Sigmoid colon (tissue), 7 donors: ENCODE measurements around the gene ERVK3-1. TPM values are rescaled to one million over a fixed set of nuclear protein-coding genes. Genes with fewer than 3 reads are reported as not detected.

Experiments used
- DNase-seq: peaks from one replicate; pipeline ENCODE4 v3.0.0-alpha.2; 2019
- H3K27ac ChIP-seq, 4 donors: fragments of 200-600 bp; sonication (generic); one replicate each; pipeline ENCODE4 v1.5.1; 2016 to 2019; ENCODE audit warnings: mild to moderate bottlenecking in 1 of 4
- H3K27me3 ChIP-seq, 3 donors: fragments of 200-600 bp; sonication (generic); one replicate each; pipeline ENCODE4 v1.5.1; 2019; ENCODE audit warnings: mild to moderate bottlenecking in 1 of 3
- H3K36me3 ChIP-seq, 4 donors: fragments of 200-600 bp; sonication (generic); one replicate each; pipeline ENCODE4 v1.5.1; 2016 to 2019
- H3K4me1 ChIP-seq, 4 donors: fragments of 200-600 bp; sonication (generic); one replicate each; pipeline ENCODE4 v1.5.1; 2017 to 2019
- H3K4me3 ChIP-seq, 4 donors: fragments of 200-600 bp; sonication (generic); one replicate each; pipeline ENCODE4 v1.5.1; 2017 to 2019; ENCODE audit warnings: mild to moderate bottlenecking in 2 of 4, moderate library complexity in 1 of 4
- H3K9me3 ChIP-seq, 4 donors: fragments of 200-600 bp in 3 of 4; sonication (generic) in 3 of 4; one replicate each; pipeline versions ENCODE4 v1.5.1 to v1.6.1; 2013 to 2019
- EP300 ChIP-seq, 4 donors: sonication (generic); formaldehyde crosslinking; IDR thresholded peaks; one replicate each; pipeline ENCODE4 v1.6.1; 2017; ENCODE audit warnings: antibody characterized with exemption in 4 of 4
- POLR2A ChIP-seq, 2 donors: fragments of 450-650 bp; IDR thresholded peaks; one replicate each; pipeline ENCODE4 v1.6.1; 2016; ENCODE audit warnings: antibody characterized with exemption in 2 of 2, mild to moderate bottlenecking in 2 of 2, moderate library complexity in 2 of 2
- POLR2AphosphoS5 ChIP-seq, 4 donors: sonication (generic); formaldehyde crosslinking; IDR thresholded peaks; one replicate each; pipeline ENCODE4 v1.6.1; 2017; ENCODE audit warnings: antibody characterized with exemption in 4 of 4
- WGBS, 2 donors: extraction: QIAGEN DNeasy Blood & Tissue Kit; methylation state at CpG; one replicate each; pipeline ENCODE4 v1.1.7; 2013; 5-methylcytosine and 5-hydroxymethylcytosine counted together
- intact Hi-C: fragments of 100-400 bp; cut with DNase I; formaldehyde crosslinking; loops from one replicate; pipeline ENCODE4 v1.15.1; 2023
- polyA plus RNA-seq, 3 donors: library from polyadenylated mRNA; stranded (reverse); fragments of 200-250 nt; gene quantifications; one replicate each; pipeline ENCODE4 v1.2.3, GENCODE V29; 2013
- total RNA-seq, 4 donors: library from RNA; depleted of rRNA; stranded (reverse); fragments of >200 nt; gene quantifications; one replicate each; pipeline ENCODE4 v1.1.0, GENCODE V29; 2016
- TF ChIP-seq, protein P1 (sequence below), 4 experiments: fragments of 450-650 bp in 3 of 4; fragments of 200-600 bp in 1 of 4; IDR thresholded peaks; one replicate each; pipeline ENCODE4 v1.5.1; 2016 to 2019; ENCODE audit warnings: antibody characterized with exemption in 4 of 4, mild to moderate bottlenecking in 3 of 4, moderate library complexity in 2 of 4
- donor health status: healthy with polysubstance abuse.
- donor health status: Bipolar disorder and iron deficiency.
- donor health status: healthy.

Gene ERVK3-1
- total and polyA plus RNA-seq, 7 donors, result 23.6 to 49.4 (median 41.7) TPM

DNA sequence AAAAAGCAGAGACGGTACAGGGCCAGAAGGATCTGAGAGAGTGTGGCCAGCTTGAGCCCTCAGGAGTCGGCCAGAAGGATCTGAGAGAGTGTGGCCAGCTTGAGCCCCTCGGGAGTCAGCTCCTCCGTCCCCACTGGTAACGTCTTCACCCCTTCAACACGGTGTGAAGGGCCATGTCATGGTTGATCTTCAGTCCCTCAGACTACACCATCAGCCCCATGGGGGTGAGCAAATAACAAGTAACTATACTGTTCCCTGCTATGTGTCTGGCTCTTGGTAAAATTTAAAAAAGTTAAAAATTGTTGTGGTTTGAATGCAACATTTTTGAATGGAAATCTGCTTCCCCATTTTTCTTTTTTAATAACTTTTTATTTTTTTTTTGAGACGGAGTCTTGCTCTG lies 28.0 kb upstream of the ERVK3-1 start:
- intact Hi-C loops, result loop anchor here (5.0 kb wide), 1 partner anchor 95 kb away; the partner anchor contains the start of gene ZNF274
- Histone ChIP-seq H3K36me3 (peaks cover 0 to 35% (median 15%) of the 10 kb centered on the region in 4 donors), H3K27me3 (no peaks in the 10 kb centered on the region), H3K4me3 (no peak overlapping the region), H3K27ac (no peak overlapping the region), H3K9me3 (peaks cover 9 to 29% (median 20%) of the 10 kb centered on the region in 4 donors), H3K4me1 (peaks cover 0 to 23% (median 19%) of the 10 kb centered on the region in 4 donors)
- 95 to 96% methylated on average over 7 of the region's 7 CpGs for WGBS, 2 donors
- TF ChIP-seq EP300 (IDR thresholded peaks at IDR 0.05) (no peak), POLR2A (IDR thresholded peaks at IDR 0.05) (no peak), POLR2AphosphoS5 (IDR thresholded peaks at IDR 0.05) (no peak)
- TF ChIP-seq, protein P1, sequence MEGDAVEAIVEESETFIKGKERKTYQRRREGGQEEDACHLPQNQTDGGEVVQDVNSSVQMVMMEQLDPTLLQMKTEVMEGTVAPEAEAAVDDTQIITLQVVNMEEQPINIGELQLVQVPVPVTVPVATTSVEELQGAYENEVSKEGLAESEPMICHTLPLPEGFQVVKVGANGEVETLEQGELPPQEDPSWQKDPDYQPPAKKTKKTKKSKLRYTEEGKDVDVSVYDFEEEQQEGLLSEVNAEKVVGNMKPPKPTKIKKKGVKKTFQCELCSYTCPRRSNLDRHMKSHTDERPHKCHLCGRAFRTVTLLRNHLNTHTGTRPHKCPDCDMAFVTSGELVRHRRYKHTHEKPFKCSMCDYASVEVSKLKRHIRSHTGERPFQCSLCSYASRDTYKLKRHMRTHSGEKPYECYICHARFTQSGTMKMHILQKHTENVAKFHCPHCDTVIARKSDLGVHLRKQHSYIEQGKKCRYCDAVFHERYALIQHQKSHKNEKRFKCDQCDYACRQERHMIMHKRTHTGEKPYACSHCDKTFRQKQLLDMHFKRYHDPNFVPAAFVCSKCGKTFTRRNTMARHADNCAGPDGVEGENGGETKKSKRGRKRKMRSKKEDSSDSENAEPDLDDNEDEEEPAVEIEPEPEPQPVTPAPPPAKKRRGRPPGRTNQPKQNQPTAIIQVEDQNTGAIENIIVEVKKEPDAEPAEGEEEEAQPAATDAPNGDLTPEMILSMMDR (IDR thresholded peaks at IDR 0.05), result no peak
- DNase-seq, result no peak

DNA sequence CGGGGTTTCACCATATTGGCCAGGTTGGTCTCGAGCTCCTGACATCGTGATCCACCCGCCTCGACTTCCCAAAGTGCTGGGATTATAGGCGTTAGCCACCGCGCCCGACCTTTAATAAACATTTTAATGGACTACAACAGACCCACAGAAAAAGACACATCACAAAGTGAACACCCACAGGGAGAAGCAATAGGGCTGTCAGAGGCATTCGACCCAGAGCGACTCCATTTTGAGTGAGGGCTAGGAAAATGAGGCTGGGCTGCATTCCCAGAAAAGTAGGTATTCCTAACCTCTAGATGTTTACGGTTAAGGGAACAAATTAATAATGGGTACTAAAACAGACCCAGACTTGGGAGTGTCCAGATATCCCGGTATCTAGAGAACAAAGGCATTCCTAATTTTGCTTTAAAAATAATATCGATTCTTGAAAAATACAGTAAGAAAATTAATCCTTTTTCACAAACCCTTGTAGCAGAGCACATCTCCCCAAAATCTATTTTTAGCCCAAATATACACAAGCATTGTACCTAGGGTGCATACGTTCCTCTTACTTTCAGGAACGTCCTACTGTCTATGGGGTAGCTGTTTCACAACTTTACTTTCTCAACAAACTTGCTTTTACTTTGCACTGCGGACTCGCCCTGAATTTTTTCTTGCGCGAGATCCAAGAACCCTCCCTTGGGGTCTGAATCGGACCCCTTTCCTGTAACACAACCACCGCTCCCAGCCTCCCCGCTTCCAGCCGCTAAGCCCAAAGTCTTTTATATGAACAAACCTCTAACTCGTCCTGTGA lies 27.2 kb upstream of the ERVK3-1 start:
- peaks cover 3 to 22% (median 13%) of the 10 kb centered on the region in 4 donors for H3K9me3 ChIP-seq
- no peak for DNase-seq
- peak overlapping the region; percentile 76 to 89 (median 86) for H3K4me3 ChIP-seq
- peaks cover 0 to 27% (median 11%) of the 10 kb centered on the region in 4 donors for H3K36me3 ChIP-seq
- TF ChIP-seq POLR2AphosphoS5 (IDR thresholded peaks at IDR 0.05) (no peak), EP300 (IDR thresholded peaks at IDR 0.05) (no peak), POLR2A (IDR thresholded peaks at IDR 0.05) (no peak)
- TF ChIP-seq, protein P1 (IDR thresholded peaks at IDR 0.05), result no peak
- peak overlapping the region; percentile 88 to 94 (median 90) for H3K27ac ChIP-seq
- intact Hi-C loops, result loop anchor here (2.0 to 5.0 kb wide), 3 partner anchors 27 to 96 kb away; partner anchors contain the start of genes ERVK3-1, ZNF274 and ZSCAN22
- H3K4me1 ChIP-seq, result peaks cover 0 to 23% (median 19%) of the 10 kb centered on the region in 4 donors
- H3K27me3 ChIP-seq, result no peaks in the 10 kb centered on the region
- 42 to 46% methylated on average over 25 of the region's 25 CpGs for WGBS, 2 donors

DNA sequence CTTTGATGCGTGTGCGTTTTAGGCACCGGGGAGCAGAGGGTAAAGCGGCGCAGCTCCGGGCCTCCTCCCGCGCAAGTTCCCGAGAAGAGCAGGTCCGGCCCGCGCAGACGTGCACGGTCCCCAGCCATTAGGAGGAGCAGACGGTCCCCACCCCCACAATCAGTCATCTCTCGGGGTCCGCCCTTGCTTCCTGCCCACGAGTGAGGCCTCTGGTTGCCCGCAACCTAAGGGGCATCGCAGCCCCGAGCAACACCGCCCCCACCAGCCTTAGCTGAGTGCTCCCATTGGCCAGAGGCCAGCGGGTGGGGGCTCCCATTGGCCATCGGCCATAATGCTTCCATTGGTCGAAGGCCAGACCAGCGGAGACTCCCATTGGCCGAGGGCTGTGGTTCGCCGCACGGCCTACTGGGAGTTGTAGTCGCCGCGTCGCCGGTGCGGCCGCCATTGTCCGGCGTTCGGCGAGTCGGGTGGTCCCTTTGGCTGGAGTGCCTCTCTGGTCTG lies 26.6 kb upstream of the ERVK3-1 start, which contains the start of gene ZNF8:
TSS of gene ZNF8 (plus strand) at position 415 of the 501 bp plus-strand sequence. CDS start 127 bp downstream, outside the sequence.
- H3K4me1 ChIP-seq, result peaks cover 0 to 23% (median 19%) of the 10 kb centered on the region in 4 donors
- intact Hi-C loops, result loop anchor here (2.0 to 5.0 kb wide), 3 partner anchors 26 to 96 kb away; partner anchors contain the start of genes ERVK3-1, ZNF274 and ZSCAN22

More for the DNA sequence above, 26.6 kb upstream of the ERVK3-1 start, which contains the start of gene ZNF8:
- TF ChIP-seq, protein P1 (IDR thresholded peaks at IDR 0.05), result no peak
- TF ChIP-seq POLR2AphosphoS5 (IDR thresholded peaks at IDR 0.05) (peak; percentile 71 to 95 (median 88)), EP300 (IDR thresholded peaks at IDR 0.05) (peak in 1 of 4 donors; percentile 23), POLR2A (IDR thresholded peaks at IDR 0.05) (peak; percentile 45 to 69)
- Histone ChIP-seq H3K27me3 (no peaks in the 10 kb centered on the region), H3K4me3 (peak within 1 kb of the TSS; percentile 76 to 89 (median 86)), H3K36me3 (peaks cover 0 to 21% (median 9%) of the 10 kb centered on the region in 4 donors), H3K27ac (peak within 1 kb of the TSS; percentile 88 to 94 (median 90)), H3K9me3 (peaks cover 0 to 16% (median 12%) of the 10 kb centered on the region in 4 donors)
- 0% methylated on average over 42 of the region's 42 CpGs for WGBS, 2 donors
- peak; percentile 98 for DNase-seq
